ENCODE measurements around the gene CATSPER3. TPM values are rescaled to one million over a fixed set of nuclear protein-coding genes. Genes with fewer than 3 reads are reported as not detected.
A peak's percentile ranks its signal among the peaks of the same experiment; 100 is the strongest.

The CATSPER3 gene
- total RNA-seq, 1 experiment from 2014 or later = 0.37 TPM

DNA sequence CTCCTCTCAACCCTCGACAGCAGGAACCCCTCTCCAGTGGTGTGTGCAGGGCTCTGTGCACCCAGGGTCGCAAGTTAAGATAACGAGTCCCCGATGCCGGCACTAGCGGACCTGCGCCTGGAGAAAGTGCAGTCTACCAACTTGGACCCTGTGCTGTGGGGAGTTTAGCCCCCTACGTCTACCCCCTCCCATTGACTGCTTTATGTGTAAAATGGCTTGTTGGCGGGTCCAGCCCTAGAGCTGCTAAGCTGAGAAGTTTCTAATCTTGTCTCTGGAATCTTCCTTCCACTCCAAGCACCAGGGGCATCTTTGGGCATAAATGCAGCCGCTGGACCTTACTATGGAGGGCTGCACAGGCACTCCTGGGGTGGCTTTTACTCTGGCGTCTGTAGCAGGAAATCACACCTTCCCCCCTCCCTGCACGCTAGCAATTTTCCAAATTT lies 73.5 kb downstream of the CATSPER3 start:
- no peak for TF ChIP-seq NFATC4 (CRISPR knock-in tag; IDR thresholded peaks at IDR 0.05)
- TF ChIP-seq, protein P1, sequence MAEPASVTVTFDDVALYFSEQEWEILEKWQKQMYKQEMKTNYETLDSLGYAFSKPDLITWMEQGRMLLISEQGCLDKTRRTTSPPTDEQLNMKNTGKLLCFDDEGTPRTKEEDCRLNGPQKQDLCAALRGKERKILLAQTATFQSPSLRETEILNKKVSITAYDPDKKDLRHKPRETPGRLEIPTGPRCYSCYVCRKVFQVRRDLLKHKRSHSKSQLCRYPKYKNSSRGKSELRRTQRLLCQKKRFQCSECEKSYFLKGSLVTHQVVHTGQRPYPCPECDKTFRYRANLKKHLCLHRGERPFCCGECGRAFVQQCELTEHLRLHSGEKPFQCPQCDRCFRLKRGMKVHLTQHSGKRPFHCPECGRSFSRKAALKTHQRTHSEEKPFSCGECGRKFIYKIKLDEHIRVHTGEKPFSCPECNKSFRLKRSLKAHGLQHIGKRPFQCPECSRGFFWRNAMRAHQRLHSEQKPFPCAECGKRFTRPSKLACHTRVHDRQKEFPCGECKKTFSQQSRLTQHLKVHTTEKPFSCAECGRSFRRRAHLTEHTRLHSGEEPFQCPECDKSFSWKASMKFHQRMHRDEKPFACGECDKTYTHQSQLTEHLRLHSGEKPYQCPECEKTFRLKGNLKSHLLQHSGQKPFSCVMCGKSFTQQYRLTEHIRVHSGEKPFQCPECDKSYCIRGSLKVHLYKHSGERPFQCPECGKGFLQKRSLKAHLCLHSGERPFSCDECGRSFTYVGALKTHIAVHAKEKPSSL (CRISPR knock-in tag; conservative IDR thresholded peaks at IDR 0.05) = no peak
- TF ChIP-seq IRF2 (CRISPR knock-in tag; IDR thresholded peaks at IDR 0.05; ENCODE audit: borderline replicate concordance, low read depth) = no peak
- TF ChIP-seq, protein P2, sequence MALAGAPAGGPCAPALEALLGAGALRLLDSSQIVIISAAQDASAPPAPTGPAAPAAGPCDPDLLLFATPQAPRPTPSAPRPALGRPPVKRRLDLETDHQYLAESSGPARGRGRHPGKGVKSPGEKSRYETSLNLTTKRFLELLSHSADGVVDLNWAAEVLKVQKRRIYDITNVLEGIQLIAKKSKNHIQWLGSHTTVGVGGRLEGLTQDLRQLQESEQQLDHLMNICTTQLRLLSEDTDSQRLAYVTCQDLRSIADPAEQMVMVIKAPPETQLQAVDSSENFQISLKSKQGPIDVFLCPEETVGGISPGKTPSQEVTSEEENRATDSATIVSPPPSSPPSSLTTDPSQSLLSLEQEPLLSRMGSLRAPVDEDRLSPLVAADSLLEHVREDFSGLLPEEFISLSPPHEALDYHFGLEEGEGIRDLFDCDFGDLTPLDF (CRISPR knock-in tag; IDR thresholded peaks at IDR 0.05) = no peak
- ATAC-seq (no peak; the same call in 1 of the 2 replicates), DNase-seq (ENCODE audit: low spot score) (no peak)
- H3K4me1 Mint-ChIP-seq = peaks cover 21% of the 10 kb centered on the region
- no peaks in the 10 kb centered on the region for H3K36me3 Mint-ChIP-seq
- H3K4me3 Mint-ChIP-seq = peak overlapping the region; percentile 64
- peaks cover 98% of the 10 kb centered on the region for H3K27me3 Mint-ChIP-seq (ENCODE audit: low read depth)
- CTCF ChIA-PET = interaction anchor here (1.0 kb wide), 1 partner anchor 133 kb away, joined by 3 read pairs; no protein-coding TSS in a partner anchor
- POLR2A ChIA-PET = no interaction called here
- H3K27ac Mint-ChIP-seq = no peak overlapping the region
- no peaks in the 10 kb centered on the region for H3K9me3 Mint-ChIP-seq

DNA sequence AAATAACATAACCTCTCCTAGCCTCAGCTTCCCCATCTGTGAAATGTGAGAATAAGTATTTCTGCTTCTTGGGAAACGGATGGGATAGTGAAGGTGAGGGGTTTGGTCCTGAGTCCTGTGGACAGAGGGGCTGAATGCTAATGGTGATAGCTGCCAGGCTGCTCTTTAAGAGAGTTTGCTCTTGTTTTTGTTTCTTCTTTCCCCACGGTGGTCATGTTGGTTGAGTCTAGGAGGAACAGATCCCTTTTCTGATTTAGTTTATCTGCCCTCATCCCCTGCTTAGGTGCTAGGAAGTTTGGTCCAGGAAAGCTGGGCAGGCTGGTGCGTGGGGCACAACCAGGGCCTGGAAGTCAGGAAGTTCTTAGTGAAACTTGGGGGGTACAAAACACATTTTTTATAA lies 74.0 kb downstream of the CATSPER3 start:
- ChIA-PET CTCF (interaction anchor here (0.5 kb wide), 1 partner anchor 18 kb away, joined by 3 read pairs; no protein-coding TSS in a partner anchor), POLR2A (no interaction called here)
- ATAC-seq (no peak), DNase-seq (ENCODE audit: low spot score) (no peak)
- H3K4me3 Mint-ChIP-seq = peak overlapping the region; percentile 64
- TF ChIP-seq NR2C2 (CRISPR knock-in tag; IDR thresholded peaks at IDR 0.05) (no peak), RELA (CRISPR knock-in tag; IDR thresholded peaks at IDR 0.05; ENCODE audit: borderline replicate concordance) (no peak), KAT7 (CRISPR knock-in tag; IDR thresholded peaks at IDR 0.05; ENCODE audit: borderline replicate concordance) (no peak), ZNF219 (CRISPR knock-in tag; IDR thresholded peaks at IDR 0.05; ENCODE audit: borderline replicate concordance) (no peak), ZNF423 (CRISPR knock-in tag; IDR thresholded peaks at IDR 0.05) (no peak)
- TF ChIP-seq, protein P3, sequence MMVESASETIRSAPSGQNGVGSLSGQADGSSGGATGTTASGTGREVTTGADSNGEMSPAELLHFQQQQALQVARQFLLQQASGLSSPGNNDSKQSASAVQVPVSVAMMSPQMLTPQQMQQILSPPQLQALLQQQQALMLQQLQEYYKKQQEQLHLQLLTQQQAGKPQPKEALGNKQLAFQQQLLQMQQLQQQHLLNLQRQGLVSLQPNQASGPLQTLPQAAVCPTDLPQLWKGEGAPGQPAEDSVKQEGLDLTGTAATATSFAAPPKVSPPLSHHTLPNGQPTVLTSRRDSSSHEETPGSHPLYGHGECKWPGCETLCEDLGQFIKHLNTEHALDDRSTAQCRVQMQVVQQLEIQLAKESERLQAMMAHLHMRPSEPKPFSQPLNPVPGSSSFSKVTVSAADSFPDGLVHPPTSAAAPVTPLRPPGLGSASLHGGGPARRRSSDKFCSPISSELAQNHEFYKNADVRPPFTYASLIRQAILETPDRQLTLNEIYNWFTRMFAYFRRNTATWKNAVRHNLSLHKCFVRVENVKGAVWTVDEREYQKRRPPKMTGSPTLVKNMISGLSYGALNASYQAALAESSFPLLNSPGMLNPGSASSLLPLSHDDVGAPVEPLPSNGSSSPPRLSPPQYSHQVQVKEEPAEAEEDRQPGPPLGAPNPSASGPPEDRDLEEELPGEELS (CRISPR knock-in tag; IDR thresholded peaks at IDR 0.05) = no peak
- peaks cover 21% of the 10 kb centered on the region for H3K4me1 Mint-ChIP-seq
- no peaks in the 10 kb centered on the region for H3K36me3 Mint-ChIP-seq
- H3K9me3 Mint-ChIP-seq = no peaks in the 10 kb centered on the region
- peaks cover 98% of the 10 kb centered on the region for H3K27me3 Mint-ChIP-seq (ENCODE audit: low read depth)
- no peak overlapping the region for H3K27ac Mint-ChIP-seq

DNA sequence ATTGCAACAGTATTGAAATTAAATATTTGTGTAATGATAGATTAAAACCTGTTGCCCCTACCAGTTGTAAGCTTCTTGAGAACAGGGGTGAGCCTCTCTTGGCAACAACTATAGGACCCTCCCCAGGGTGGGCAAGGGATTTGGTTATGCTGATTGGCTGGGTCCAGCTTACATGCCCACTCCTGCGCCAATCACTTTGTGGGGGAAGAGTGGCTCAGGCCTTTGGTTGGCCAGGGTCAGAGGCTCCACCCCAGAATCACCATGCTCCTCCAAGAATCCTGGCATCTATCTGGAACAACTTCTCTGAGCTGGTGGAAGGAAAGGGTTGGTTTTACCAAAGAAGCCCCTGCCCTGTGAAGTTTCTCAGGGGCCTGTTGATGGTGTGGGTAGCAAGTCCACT lies 74.9 kb downstream of the CATSPER3 start:
- POLR2A ChIA-PET = interaction anchor here (0.6 to 0.8 kb wide), 2 partner anchors 14 to 80 kb away, joined by 3 read pairs; no protein-coding TSS in a partner anchor
- Mint-ChIP-seq H3K4me3 (no peak overlapping the region), H3K27me3 (ENCODE audit: low read depth) (peaks cover 98% of the 10 kb centered on the region), H3K9me3 (no peaks in the 10 kb centered on the region), H3K27ac (no peak overlapping the region), H3K4me1 (peaks cover 21% of the 10 kb centered on the region), H3K36me3 (no peaks in the 10 kb centered on the region)
- TF ChIP-seq ZNF121 (CRISPR knock-in tag; IDR thresholded peaks at IDR 0.05) = no peak
- TF ChIP-seq HMGA2 (CRISPR knock-in tag; IDR thresholded peaks at IDR 0.05) = no peak
- no peak for TF ChIP-seq ZNF416 (CRISPR knock-in tag; IDR thresholded peaks at IDR 0.05)
- no peak for TF ChIP-seq JUN (CRISPR knock-in tag; IDR thresholded peaks at IDR 0.05)
- TF ChIP-seq, protein P1 (CRISPR knock-in tag; conservative IDR thresholded peaks at IDR 0.05) = no peak
- TF ChIP-seq NFYB (CRISPR knock-in tag; conservative IDR thresholded peaks at IDR 0.05; ENCODE audit: low read depth) = peak; percentile 63
- DNase-seq (ENCODE audit: low spot score) (no peak), ATAC-seq (peak; percentile 5; the same call in 1 of the 2 replicates)
- CTCF ChIA-PET = interaction anchor here (0.7 to 1.3 kb wide), 4 partner anchors 9 to 149 kb away, joined by 3 to 4 read pairs (median 3); no protein-coding TSS in a partner anchor

Measured in WTC11 (cell line).